Subcutaneous abdominal adipose tissue (tissue), 5 donors: ENCODE measurements around the gene CHRD.

Source experiments
- H3K27ac ChIP-seq: one replicate; pipeline ENCODE4 v1.7.0; 2013; ENCODE audit warnings: low read depth, mild to moderate bottlenecking, inconsistent platforms, low read length, moderate library complexity
- H3K27me3 ChIP-seq, 5 donors: one replicate each; pipeline ENCODE4 v1.7.0; 2013; ENCODE audit warnings: low read length in 5 of 5, inconsistent platforms in 1 of 5; ENCODE audit not compliant: control insufficient read depth in 5 of 5, insufficient read depth in 4 of 5
- H3K36me3 ChIP-seq, 5 donors: one replicate each; pipeline ENCODE4 v1.7.0; 2013; ENCODE audit warnings: low read length in 5 of 5; ENCODE audit not compliant: control insufficient read depth in 5 of 5, insufficient read depth in 5 of 5
- H3K4me1 ChIP-seq, 5 donors: one replicate each; pipeline ENCODE4 v1.7.0; 2013; ENCODE audit warnings: low read length in 5 of 5, mild to moderate bottlenecking in 3 of 5, moderate library complexity in 1 of 5; ENCODE audit not compliant: control insufficient read depth in 5 of 5, insufficient read depth in 5 of 5
- H3K4me3 ChIP-seq, 5 donors: one replicate each; pipeline ENCODE4 v1.7.0; 2013; ENCODE audit warnings: low read length in 5 of 5, low read depth in 1 of 5
- H3K9ac ChIP-seq, 5 donors: one replicate each; pipeline ENCODE4 v1.7.0; 2013; ENCODE audit warnings: low read length in 5 of 5, mild to moderate bottlenecking in 4 of 5, moderate library complexity in 3 of 5
- H3K9me3 ChIP-seq, 5 donors: one replicate each; pipeline ENCODE4 v1.7.0; 2013; ENCODE audit warnings: low read length in 5 of 5; ENCODE audit not compliant: control insufficient read depth in 5 of 5
- donor health status: healthy.
- donor health status: healthy.
- donor health status: healthy.
- donor health status: healthy.
- donor health status: healthy.

The CHRD gene

GRCh38 chr3:184360929-184361531 lies 18.8 kb upstream of the CHRD start:
- H3K9ac ChIP-seq: peak overlapping the region; percentile 54 to 96 (median 75)
- H3K4me3 ChIP-seq: peak overlapping the region; percentile 71 to 89 (median 83)
- H3K36me3 ChIP-seq: peaks cover 4 to 20% (median 12%) of the 10 kb centered on the region in 5 donors
- no peaks in the 10 kb centered on the region for H3K9me3 ChIP-seq
- peaks cover 4 to 41% (median 33%) of the 10 kb centered on the region in 5 donors for H3K4me1 ChIP-seq
- no peaks in the 10 kb centered on the region for H3K27me3 ChIP-seq
- H3K27ac ChIP-seq: peak overlapping the region; percentile 57

DNA sequence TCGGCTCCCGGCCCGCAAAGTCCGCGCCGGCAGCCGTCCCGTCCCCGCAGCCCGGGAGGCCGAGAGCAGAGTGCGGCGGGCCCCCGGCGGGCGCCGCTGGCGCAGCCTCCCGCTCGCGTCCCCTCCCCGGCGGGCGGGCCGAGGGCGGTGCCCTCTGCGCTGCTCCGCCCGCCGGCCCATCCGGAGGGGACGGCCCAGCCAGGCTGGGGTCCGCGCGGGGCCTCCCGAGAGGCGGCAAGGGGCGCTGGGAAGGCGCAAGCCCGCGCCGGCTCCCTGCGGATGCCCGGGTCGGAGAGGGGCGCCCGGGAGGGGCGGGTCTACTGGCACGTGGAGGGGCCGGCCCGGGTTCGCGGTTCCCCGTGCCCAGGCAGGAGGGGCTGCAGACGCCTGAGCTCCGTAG lies 18.3 kb upstream of the CHRD start, which contains the start of the genes CLCN2 and POLR2H:
TSS of gene CLCN2 (minus strand) at position 74 of the 400 bp plus-strand sequence. CDS start 126 bp downstream, outside the sequence.
TSS of gene POLR2H (plus strand) at position 179 of the 400 bp plus-strand sequence. CDS start 1,783 bp downstream, outside the sequence.
- peak within 1 kb of the TSS; percentile 68 to 97 (median 94) for H3K9ac ChIP-seq
- H3K27me3 ChIP-seq: no peaks in the 10 kb centered on the region
- no peaks in the 10 kb centered on the region for H3K9me3 ChIP-seq
- H3K27ac ChIP-seq: peak within 1 kb of the TSS; percentile 99
- peaks cover 4 to 21% (median 14%) of the 10 kb centered on the region in 5 donors for H3K36me3 ChIP-seq
- H3K4me3 ChIP-seq: peak within 1 kb of the TSS; percentile 71 to 89 (median 83)
- peaks cover 4 to 41% (median 33%) of the 10 kb centered on the region in 5 donors for H3K4me1 ChIP-seq

DNA sequence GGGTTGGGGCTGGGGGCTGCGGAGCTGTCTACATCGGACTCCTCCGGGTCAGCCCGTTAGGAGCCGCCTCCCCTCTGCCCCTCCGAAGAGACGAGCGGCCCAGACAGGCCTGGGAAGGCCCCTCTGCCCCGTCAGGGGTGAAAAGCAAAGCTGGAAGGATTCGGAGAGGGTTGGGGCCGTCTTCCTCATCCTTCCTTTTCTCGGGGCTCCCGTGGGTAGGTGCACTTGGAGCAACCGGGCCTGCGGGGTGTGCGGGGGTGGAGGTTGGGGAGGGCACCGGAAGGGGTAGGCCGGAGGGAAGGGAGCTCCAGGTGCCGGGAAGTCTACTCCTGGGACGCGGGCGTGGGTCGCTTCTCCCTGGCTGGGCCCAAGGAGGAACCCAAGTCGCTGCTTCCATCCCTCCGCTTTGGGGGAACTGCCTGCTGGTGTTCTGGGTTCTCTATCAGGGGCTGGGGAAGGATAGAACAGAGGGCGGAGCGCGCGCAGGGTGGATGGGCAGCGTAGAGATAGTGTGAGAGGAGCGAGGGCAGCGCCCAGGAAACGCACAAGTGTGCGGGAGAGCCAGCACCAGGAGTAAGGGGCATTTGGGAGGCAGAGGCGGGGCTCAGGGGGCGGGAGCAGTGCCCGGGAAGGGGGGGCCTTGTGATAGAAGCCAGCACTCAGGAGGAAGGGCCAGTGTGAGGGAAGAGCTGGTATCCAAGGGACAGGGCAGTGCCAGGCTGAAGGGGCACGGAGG lies 17.8 kb upstream of the CHRD start:
- peak overlapping the region; percentile 71 to 89 (median 83) for H3K4me3 ChIP-seq
- H3K36me3 ChIP-seq: peaks cover 7 to 23% (median 19%) of the 10 kb centered on the region in 5 donors
- H3K9me3 ChIP-seq: no peaks in the 10 kb centered on the region
- no peaks in the 10 kb centered on the region for H3K27me3 ChIP-seq
- H3K9ac ChIP-seq: peak overlapping the region; percentile 68 to 97 (median 94)
- peaks cover 4 to 41% (median 33%) of the 10 kb centered on the region in 5 donors for H3K4me1 ChIP-seq
- H3K27ac ChIP-seq: peak overlapping the region; percentile 99

DNA sequence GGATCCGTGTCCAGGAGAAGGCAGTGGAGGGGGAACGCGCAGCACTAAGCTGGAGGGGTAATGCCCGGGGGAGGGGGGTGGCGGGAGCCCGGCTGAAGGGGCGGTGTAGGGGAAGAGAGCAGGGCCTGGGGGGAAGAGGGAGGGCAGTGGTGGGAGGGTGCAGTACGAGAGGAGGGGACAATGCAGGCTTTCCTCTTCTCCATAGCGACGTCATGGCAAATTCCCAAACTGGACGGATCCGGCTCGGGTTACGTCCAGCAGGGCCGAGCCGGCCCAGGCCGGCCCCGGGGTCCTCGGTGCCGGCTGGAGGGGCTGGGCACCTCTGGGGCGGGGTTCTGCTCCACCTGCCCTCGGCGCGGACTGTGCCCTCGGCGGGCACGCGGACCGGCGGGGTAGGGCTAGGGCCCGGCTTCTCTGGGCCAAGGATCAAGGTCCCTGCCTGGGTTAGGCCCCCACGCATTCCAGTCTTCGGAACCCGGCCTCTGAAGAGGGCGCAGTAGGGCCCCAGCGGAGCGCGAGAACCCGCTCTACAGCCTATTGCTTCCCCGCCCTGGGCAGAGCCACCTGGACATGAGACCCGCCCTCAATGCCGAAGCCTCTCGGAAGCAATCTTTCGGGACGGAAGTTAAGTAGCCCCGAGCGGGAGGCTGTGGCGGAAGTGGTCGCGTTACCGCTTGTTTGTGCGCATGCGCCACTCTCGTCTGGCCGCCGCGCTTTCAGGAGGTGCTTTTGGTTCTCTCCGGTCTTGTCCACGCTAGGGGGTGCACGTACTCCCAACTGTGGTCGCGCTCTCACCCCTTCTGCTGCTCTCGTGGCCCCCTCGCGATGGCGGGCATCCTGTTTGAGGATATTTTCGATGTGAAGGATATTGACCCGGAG lies 16.9 kb upstream of the CHRD start:
- Histone ChIP-seq H3K4me1 (peaks cover 4 to 41% (median 33%) of the 10 kb centered on the region in 5 donors), H3K4me3 (peak overlapping the region; percentile 71 to 89 (median 83)), H3K9me3 (no peaks in the 10 kb centered on the region), H3K27me3 (no peaks in the 10 kb centered on the region), H3K36me3 (peaks cover 7 to 23% (median 17%) of the 10 kb centered on the region in 5 donors), H3K27ac (peak overlapping the region; percentile 99), H3K9ac (peak overlapping the region; percentile 68 to 97 (median 94))

- no peak overlapping the region for H3K4me3 ChIP-seq
- no peaks in the 10 kb centered on the region for H3K9me3 ChIP-seq
- H3K36me3 ChIP-seq: peaks cover 7 to 30% (median 26%) of the 10 kb centered on the region in 5 donors
- H3K27me3 ChIP-seq: no peaks in the 10 kb centered on the region
- no peak overlapping the region for H3K9ac ChIP-seq
- no peak overlapping the region for H3K27ac ChIP-seq
- peaks cover 0 to 39% (median 33%) of the 10 kb centered on the region in 5 donors for H3K4me1 ChIP-seq
Measured at GRCh38 chr3:184366619-184367289, 13.1 kb upstream of the CHRD start.

GRCh38 chr3:184368116-184368515 lies 11.7 kb upstream of the CHRD start:
- Histone ChIP-seq H3K4me1 (peaks cover 0 to 34% (median 25%) of the 10 kb centered on the region in 5 donors), H3K27me3 (no peaks in the 10 kb centered on the region), H3K27ac (peak overlapping the region; percentile 74), H3K36me3 (peaks cover 7 to 30% (median 26%) of the 10 kb centered on the region in 5 donors), H3K9ac (no peak overlapping the region), H3K9me3 (no peaks in the 10 kb centered on the region), H3K4me3 (no peak overlapping the region)

DNA sequence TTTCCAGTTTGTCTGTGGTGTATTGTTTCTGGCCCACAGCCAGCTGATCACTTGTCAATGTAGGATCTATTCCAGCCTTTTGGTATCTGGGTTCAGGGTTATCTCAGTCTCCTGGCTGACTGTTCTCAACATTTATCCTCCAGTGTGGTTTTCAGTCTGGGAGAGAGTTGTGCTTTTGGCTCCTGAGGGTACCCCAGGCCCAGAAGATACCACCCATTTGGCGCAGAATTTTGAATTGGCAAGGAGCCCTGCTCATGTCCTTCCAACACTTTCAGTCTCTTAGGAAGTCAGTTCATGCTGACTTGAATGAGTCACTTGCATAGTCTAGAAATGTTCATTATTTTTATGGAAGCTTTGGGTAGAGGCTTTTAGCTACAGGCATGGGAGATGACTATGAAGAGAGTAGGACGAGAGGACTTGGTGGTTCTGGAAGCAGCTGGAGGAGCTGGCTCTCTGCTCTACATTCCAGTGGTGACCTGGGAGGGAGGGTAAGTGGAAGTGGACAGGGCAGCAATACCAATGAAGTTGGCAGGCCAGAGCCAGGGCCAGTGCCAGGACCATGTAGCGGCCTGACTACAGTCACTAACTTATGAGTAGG lies 11.2 kb upstream of the CHRD start:
- Histone ChIP-seq H3K27me3 (no peaks in the 10 kb centered on the region), H3K27ac (peak overlapping the region; percentile 74), H3K4me3 (no peak overlapping the region), H3K36me3 (peaks cover 7 to 30% (median 26%) of the 10 kb centered on the region in 5 donors), H3K9ac (peak overlapping the region in 2 of 5 donors; percentile 30 to 31), H3K4me1 (peaks cover 3 to 30% (median 23%) of the 10 kb centered on the region in 5 donors), H3K9me3 (no peaks in the 10 kb centered on the region)

GRCh38 chr3:184371570-184372018 lies 8.3 kb upstream of the CHRD start:
- no peaks in the 10 kb centered on the region for H3K9me3 ChIP-seq
- no peak overlapping the region for H3K4me3 ChIP-seq
- H3K36me3 ChIP-seq: peaks cover 2 to 19% (median 15%) of the 10 kb centered on the region in 5 donors
- H3K27me3 ChIP-seq: no peaks in the 10 kb centered on the region
- H3K9ac ChIP-seq: no peak overlapping the region
- H3K4me1 ChIP-seq: peaks cover 3 to 21% (median 16%) of the 10 kb centered on the region in 5 donors
- H3K27ac ChIP-seq: no peak overlapping the region
